Left lung (tissue), 10 donors: ENCODE measurements around the gene SCN10A. TPM values are rescaled to one million over a fixed set of nuclear protein-coding genes. Genes with fewer than 3 reads are reported as not detected.

Source experiments
- ATAC-seq: fragments of 200-7000 bp; cut with Tn5 transposase; one replicate; pipeline ENCODE4 v1.9.1; 2020; ENCODE audit warnings: moderate library complexity
- DNase-seq, 4 donors: peaks; one replicate each; pipeline ENCODE4 v3.0.0-alpha.2; 2013 to 2020
- H3K27ac ChIP-seq, 2 donors: fragments of 200-600 bp; sonication (generic) in 1 of 2; one replicate each; pipeline versions ENCODE4 v1.5.0 to v1.8.0; 2020 to 2021
- H3K27me3 ChIP-seq, 2 donors: fragments of 200-600 bp; sonication (generic) in 1 of 2; one replicate each; pipeline versions ENCODE4 v1.5.0 to v1.8.0; 2020 to 2021
- H3K36me3 ChIP-seq, 2 donors: fragments of 200-600 bp; sonication (generic) in 1 of 2; one replicate each; pipeline versions ENCODE4 v1.5.0 to v1.8.0; 2020 to 2021
- H3K4me1 ChIP-seq, 2 donors: fragments of 200-600 bp; one replicate each; pipeline ENCODE4 v1.8.0; 2021
- H3K4me3 ChIP-seq, 2 donors: fragments of 200-600 bp; sonication (generic) in 1 of 2; one replicate each; pipeline versions ENCODE4 v1.5.0 to v1.8.0; 2020 to 2021; ENCODE audit warnings: mild to moderate bottlenecking in 1 of 2
- H3K9me3 ChIP-seq, 2 donors: fragments of 200-600 bp; sonication (generic) in 1 of 2; one replicate each; pipeline versions ENCODE4 v1.5.0 to v1.8.0; 2020 to 2021
- intact Hi-C, 2 donors: fragments of 100-400 bp; cut with DNase I; formaldehyde crosslinking; loops; one replicate each; pipeline versions ENCODE4 v1.11.2 to v1.14.2; 2022
- polyA plus RNA-seq, 6 donors: library from polyadenylated mRNA; unstranded; fragments of 120-200 nt; gene quantifications; one replicate each; pipeline ENCODE4 v1.2.1, GENCODE V29; 2013; ENCODE audit not compliant: insufficient read length in 6 of 6
- total RNA-seq, 2 donors: library from RNA; stranded (reverse); fragmentation: NEBNext Ultra II Directional; extraction: Animal tissue kit (Norgen Biotek cat#: 25700); gene quantifications; one replicate each; pipeline ENCODE4 v1.2.1, GENCODE V29; 2021
- TF ChIP-seq, protein P1 (sequence below), 2 donors: fragments of 200-600 bp; sonication (generic) in 1 of 2; IDR thresholded peaks; one replicate each; pipeline versions ENCODE4 v1.5.0 to v1.8.0; 2021; ENCODE audit warnings: antibody characterized with exemption in 2 of 2
- donor health status: DM: no; HTN: yes; CAD: no.
- donor health status: DM: no; HTN: no; CAD: no.

SCN10A gene
- total and polyA plus RNA-seq, 8 donors, result not detected

DNA sequence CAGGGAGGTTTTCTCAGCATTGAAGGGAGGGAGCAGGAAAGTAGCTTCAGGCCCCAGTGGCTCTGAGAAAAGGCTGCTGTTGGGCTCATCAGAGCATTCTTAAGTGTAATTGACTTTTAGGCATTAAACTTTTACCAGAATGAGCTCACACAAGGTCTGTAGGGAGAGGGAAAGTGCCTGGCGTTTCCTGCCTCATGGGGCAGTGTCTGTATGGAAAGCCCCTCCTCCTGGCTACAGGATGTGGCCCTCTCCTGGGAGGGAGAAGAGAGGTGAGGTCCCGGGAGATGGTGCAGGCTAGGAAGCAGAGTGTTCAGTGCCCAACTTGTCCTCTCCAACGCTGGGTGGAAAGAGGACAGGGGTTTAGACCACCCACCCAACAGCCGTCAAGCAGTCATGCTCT is 21.3 kb upstream of the SCN10A start:
- Histone ChIP-seq H3K27me3 (no peaks in the 10 kb centered on the region), H3K36me3 (no peaks in the 10 kb centered on the region), H3K27ac (no peak overlapping the region), H3K9me3 (no peaks in the 10 kb centered on the region), H3K4me3 (no peak overlapping the region), H3K4me1 (no peaks in the 10 kb centered on the region)
- TF ChIP-seq, protein P1, sequence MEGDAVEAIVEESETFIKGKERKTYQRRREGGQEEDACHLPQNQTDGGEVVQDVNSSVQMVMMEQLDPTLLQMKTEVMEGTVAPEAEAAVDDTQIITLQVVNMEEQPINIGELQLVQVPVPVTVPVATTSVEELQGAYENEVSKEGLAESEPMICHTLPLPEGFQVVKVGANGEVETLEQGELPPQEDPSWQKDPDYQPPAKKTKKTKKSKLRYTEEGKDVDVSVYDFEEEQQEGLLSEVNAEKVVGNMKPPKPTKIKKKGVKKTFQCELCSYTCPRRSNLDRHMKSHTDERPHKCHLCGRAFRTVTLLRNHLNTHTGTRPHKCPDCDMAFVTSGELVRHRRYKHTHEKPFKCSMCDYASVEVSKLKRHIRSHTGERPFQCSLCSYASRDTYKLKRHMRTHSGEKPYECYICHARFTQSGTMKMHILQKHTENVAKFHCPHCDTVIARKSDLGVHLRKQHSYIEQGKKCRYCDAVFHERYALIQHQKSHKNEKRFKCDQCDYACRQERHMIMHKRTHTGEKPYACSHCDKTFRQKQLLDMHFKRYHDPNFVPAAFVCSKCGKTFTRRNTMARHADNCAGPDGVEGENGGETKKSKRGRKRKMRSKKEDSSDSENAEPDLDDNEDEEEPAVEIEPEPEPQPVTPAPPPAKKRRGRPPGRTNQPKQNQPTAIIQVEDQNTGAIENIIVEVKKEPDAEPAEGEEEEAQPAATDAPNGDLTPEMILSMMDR (IDR thresholded peaks at IDR 0.05), result no peak
- no peak for ATAC-seq
- intact Hi-C loops, result no loop called here
- no peak for DNase-seq

DNA sequence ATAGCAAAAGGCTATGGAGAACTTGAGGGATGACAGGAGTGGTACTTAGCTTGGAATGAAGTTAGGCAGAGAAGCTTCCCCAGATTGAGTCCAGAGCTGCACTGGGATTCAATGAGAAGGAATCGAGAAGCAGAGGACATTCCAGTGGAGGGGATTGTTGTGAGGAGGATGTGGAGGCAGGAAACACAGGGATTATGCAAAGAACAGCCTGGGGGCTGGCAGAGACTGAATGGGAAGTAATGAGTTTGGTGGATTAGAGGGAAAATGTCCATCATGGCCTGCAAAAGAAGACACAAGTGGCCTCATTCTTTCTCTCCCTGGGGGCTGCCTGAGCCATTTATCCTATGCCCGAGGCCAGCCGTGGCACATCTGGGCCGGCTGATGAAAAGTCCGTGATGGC is 20.5 kb upstream of the SCN10A start:
- Histone ChIP-seq H3K4me1 (no peaks in the 10 kb centered on the region), H3K27ac (no peak overlapping the region), H3K27me3 (no peaks in the 10 kb centered on the region), H3K4me3 (no peak overlapping the region), H3K9me3 (no peaks in the 10 kb centered on the region), H3K36me3 (no peaks in the 10 kb centered on the region)
- no peak for DNase-seq
- intact Hi-C loops, result no loop called here
- TF ChIP-seq, protein P1 (IDR thresholded peaks at IDR 0.05), result no peak
- ATAC-seq, result no peak

DNA sequence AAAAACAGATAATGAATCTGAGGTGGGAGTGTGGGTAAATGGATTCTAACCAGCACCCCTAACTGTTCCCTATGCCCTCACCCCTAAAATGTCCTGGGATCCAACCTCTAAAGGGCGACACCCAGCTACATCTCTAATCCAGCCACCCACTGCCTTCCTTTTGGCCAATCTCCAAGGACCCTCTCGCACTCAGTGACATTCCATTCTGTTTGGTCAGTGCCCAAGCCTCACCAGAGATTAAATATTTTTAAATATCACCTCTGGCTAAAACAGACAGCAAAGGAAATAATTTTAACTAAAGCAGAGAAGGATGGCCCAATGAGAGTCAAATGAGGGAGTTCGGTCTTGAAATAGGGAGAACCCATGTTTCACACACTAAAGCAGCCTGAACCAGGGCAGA is 19.9 kb upstream of the SCN10A start:
- H3K27ac ChIP-seq, result no peak overlapping the region

DNA sequence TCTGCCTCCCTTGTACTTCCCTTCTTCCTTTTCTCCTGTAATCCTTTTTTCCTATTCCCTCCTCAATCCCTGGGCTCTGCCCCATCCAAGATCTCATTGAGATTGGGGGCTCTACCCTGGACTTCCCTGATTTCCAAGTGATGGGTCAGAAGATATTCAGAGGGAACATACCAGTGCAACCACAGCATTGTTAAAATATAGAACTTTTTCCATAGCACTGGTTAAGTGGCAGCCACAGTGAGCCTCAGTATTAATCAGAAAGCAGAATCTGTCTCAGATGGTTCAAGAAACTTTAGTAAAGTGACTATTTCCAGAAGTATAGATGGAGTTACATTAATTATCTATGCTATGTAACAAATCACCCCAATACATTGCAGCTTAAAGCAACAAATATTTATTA is 18.7 kb upstream of the SCN10A start:
- intact Hi-C loops, result no loop called here
- Histone ChIP-seq H3K36me3 (no peaks in the 10 kb centered on the region), H3K4me3 (no peak overlapping the region), H3K4me1 (no peaks in the 10 kb centered on the region), H3K27me3 (no peaks in the 10 kb centered on the region), H3K9me3 (no peaks in the 10 kb centered on the region), H3K27ac (no peak overlapping the region)
- TF ChIP-seq, protein P1 (IDR thresholded peaks at IDR 0.05), result no peak
- ATAC-seq (no peak), DNase-seq (no peak)

More for the DNA sequence above, 19.9 kb upstream of the SCN10A start:
- Histone ChIP-seq H3K4me1 (no peaks in the 10 kb centered on the region), H3K36me3 (no peaks in the 10 kb centered on the region), H3K9me3 (no peaks in the 10 kb centered on the region), H3K27me3 (no peaks in the 10 kb centered on the region), H3K4me3 (no peak overlapping the region)
- DNase-seq, result no peak
- intact Hi-C loops, result no loop called here
- no peak for ATAC-seq
- TF ChIP-seq, protein P1 (IDR thresholded peaks at IDR 0.05), result no peak

DNA sequence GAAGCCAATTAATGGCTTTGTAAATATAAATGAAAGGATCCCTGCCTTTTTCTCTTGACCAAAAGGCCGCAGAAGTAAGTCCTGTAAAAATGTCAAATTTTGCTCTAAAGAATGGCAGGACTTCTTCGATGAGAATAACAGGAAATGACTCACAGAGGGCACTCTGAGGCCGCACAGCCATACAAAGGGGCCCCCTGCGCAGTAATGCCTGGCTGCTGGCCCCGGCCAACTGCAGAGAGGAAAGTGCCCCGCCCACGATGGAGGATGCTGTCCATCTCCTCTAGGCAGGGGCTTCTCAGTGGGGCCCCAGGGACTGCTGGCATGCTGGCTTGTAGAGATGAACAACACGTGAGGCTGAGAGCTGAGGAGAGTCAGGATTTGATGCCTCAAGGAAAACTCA is 18.1 kb upstream of the SCN10A start:
- Histone ChIP-seq H3K4me1 (no peaks in the 10 kb centered on the region), H3K36me3 (no peaks in the 10 kb centered on the region), H3K27ac (no peak overlapping the region), H3K4me3 (no peak overlapping the region), H3K27me3 (no peaks in the 10 kb centered on the region), H3K9me3 (no peaks in the 10 kb centered on the region)
- intact Hi-C loops, result no loop called here
- DNase-seq (peak in 3 of 4 donors; percentile 35 to 74 (median 36)), ATAC-seq (peak; percentile 73)
- TF ChIP-seq, protein P1 (IDR thresholded peaks at IDR 0.05), result no peak
